K562 (cell line): ENCODE measurements around the gene RELA. TPM values are rescaled to one million over a fixed set of nuclear protein-coding genes. Genes with fewer than 3 reads are reported as not detected.

ENCODE experiments used
- ATAC-seq: fragments of 200-7000 bp; cut with Tn5 transposase; 3 replicates; pipeline ENCODE4 v1.9.1; 2020; ENCODE audit warnings: moderate library complexity
- BruUV-seq: library from RNA; stranded (reverse); fragments of 400-500 nt; replicated peaks from 2 replicates; lab custom pipeline; 2021; lab: Mats Ljungman, UMichigan
- CTCF ChIA-PET: fragments of 300-600 bp; formaldehyde crosslinking; extraction: SDS; loops from one replicate; lab custom pipeline; 2021; ENCODE audit warnings: low intra/inter-chr PET ratio; lab: Yijun Ruan, JAX
- POLR2A ChIA-PET: fragments of 300-600, 350-650 bp; sonication (Branson Sonifier 250); formaldehyde crosslinking; extraction: SDS; loops from one replicate; lab custom pipeline; 2021; ENCODE audit warnings: antibody characterized with exemption, inconsistent platforms; lab: Yijun Ruan, JAX
- DNase-seq, 4 experiments: peaks; one replicate each; pipeline versions ENCODE4 v3.0.0 to v3.0.0-alpha.2; 2011 to 2018; ENCODE audit warnings: low spot score in 3 of 4, mixed read lengths in 3 of 4; ENCODE audit errors: extremely low read depth in 1 of 4
- FAIRE-seq: peaks from 2 replicates; lab custom pipeline; 2011; peaks lifted over from hg19 to GRCh38; lab: Jason Lieb, UNC
- H2AFZ ChIP-seq: 2 replicates; pipeline ENCODE4 v1.6.0; 2011; ENCODE audit warnings: low read depth, low read length, control low read depth, inconsistent platforms
- H3K27ac ChIP-seq: fragments of 200-600 bp; 3 replicates; pipeline ENCODE4 v1.8.0; 2011; ENCODE audit warnings: low read depth, mild to moderate bottlenecking, control low read depth, inconsistent platforms, low read length, moderate library complexity, mixed read lengths; ENCODE audit errors: extremely low read depth
- H3K27me3 ChIP-seq, 2 experiments: fragments of 300-600 bp in 1 of 2; 2 replicates in 1 of 2; 3 replicates in 1 of 2; pipeline versions ENCODE4 v1.6.0 to v1.8.0; 2011; ENCODE audit warnings: inconsistent platforms in 2 of 2, low read length in 2 of 2, mild to moderate bottlenecking in 1 of 2, mixed read lengths in 1 of 2, moderate library complexity in 1 of 2; ENCODE audit not compliant: control insufficient read depth in 2 of 2, insufficient read depth in 2 of 2
- H3K36me3 ChIP-seq: fragments of 300-600 bp; 3 replicates; pipeline ENCODE4 v1.8.0; 2011; ENCODE audit warnings: mild to moderate bottlenecking, low read length, inconsistent platforms; ENCODE audit not compliant: control insufficient read depth, insufficient read depth
- H3K4me1 ChIP-seq, 2 experiments: fragments of 200-600 bp in 1 of 2; replicated peaks in 1 of 2; 2 replicates in 1 of 2; 3 replicates in 1 of 2; pipeline versions ENCODE4 v1.5.1 to v1.8.0; 2011; ENCODE audit warnings: inconsistent platforms in 2 of 2, low read length in 2 of 2, mild to moderate bottlenecking in 1 of 2, mixed read lengths in 1 of 2, moderate library complexity in 1 of 2; ENCODE audit not compliant: control insufficient read depth in 2 of 2, insufficient read depth in 2 of 2
- H3K4me2 ChIP-seq: 2 replicates; pipeline ENCODE4 v1.6.1; 2011; ENCODE audit warnings: low read length, control low read depth, inconsistent platforms, mixed read lengths; ENCODE audit not compliant: insufficient read depth
- H3K4me3 ChIP-seq: fragments of 200-600 bp; sonication (generic), shearing (Covaris generic); 2 replicates; pipeline ENCODE4 v1.5.1; 2016; ENCODE audit warnings: control low read depth, inconsistent platforms
- H3K79me2 ChIP-seq: fragments of 200-600 bp; 3 replicates; pipeline ENCODE4 v1.8.0; 2011; ENCODE audit warnings: low read length, inconsistent platforms; ENCODE audit not compliant: control insufficient read depth, insufficient read depth
- H3K9ac ChIP-seq, 2 experiments: 2 replicates each; pipeline versions ENCODE4 v1.6.0 to v1.6.1; 2011; ENCODE audit warnings: low read depth in 2 of 2, low read length in 2 of 2, control low read depth in 1 of 2, inconsistent platforms in 1 of 2, mild to moderate bottlenecking in 1 of 2, mixed read lengths in 1 of 2; ENCODE audit not compliant: insufficient read depth in 1 of 2
- H3K9me1 ChIP-seq: one replicate; pipeline ENCODE4 v1.6.0; 2011; ENCODE audit warnings: inconsistent platforms, mild to moderate bottlenecking, low read length, moderate library complexity; ENCODE audit not compliant: control insufficient read depth, insufficient read depth
- H3K9me3 ChIP-seq: replicated peaks from 2 replicates; pipeline ENCODE4 v1.5.1; 2011; ENCODE audit warnings: low read depth, low read length, inconsistent platforms; ENCODE audit not compliant: control insufficient read depth, insufficient read depth
- H4K20me1 ChIP-seq: replicated peaks from 2 replicates; pipeline ENCODE4 v1.6.1; 2011; ENCODE audit warnings: low read length, inconsistent platforms, mixed read lengths; ENCODE audit not compliant: control insufficient read depth, insufficient read depth
- E2F5 ChIP-seq: sonication (generic); formaldehyde crosslinking; IDR thresholded peaks from 2 replicates; pipeline ENCODE4 v1.8.0; 2022; ENCODE audit warnings: mild to moderate bottlenecking, missing genetic modification reagents
- HOMEZ ChIP-seq: fragments of 250-450 bp; sonication (Bioruptor Pico); IDR thresholded peaks from 2 replicates; pipeline ENCODE4 v1.4.0; 2020; ENCODE audit warnings: mild to moderate bottlenecking, moderate library complexity
- KAT7 ChIP-seq: sonication (generic); formaldehyde crosslinking; IDR thresholded peaks from 2 replicates; pipeline ENCODE4 v1.8.0; 2022; ENCODE audit warnings: missing genetic modification reagents, mild to moderate bottlenecking, borderline replicate concordance
- SAFB ChIP-seq: fragments of 200-400 bp; formaldehyde crosslinking; IDR thresholded peaks from 2 replicates; pipeline ENCODE4 v1.6.1; 2017; ENCODE audit warnings: low read depth, low read length, borderline replicate concordance
- WGBS: fragments of 100-300 bp; shearing (Covaris generic); methylation state at CpG from one replicate; pipeline ENCODE4 v1.1.6; 2016; ENCODE audit warnings: low coverage, mixed read lengths; ENCODE audit not compliant: insufficient coverage; ENCODE audit errors: missing lambda C conversion rate; 5-methylcytosine and 5-hydroxymethylcytosine counted together
- in situ Hi-C: fragments of 300-500 bp; cut with MboI; formaldehyde crosslinking; loops from 4 replicates; pipeline ENCODE4 v1.15.0; 2018; ENCODE audit warnings: inconsistent platforms, mixed read lengths
- intact Hi-C: fragments of 100-400 bp; cut with micrococcal nuclease; formaldehyde crosslinking; loops from 2 replicates; pipeline ENCODE4 v1.14.2; 2022
- polyA plus RNA-seq, 8 experiments: library from polyadenylated mRNA; depleted of rRNA in 4 of 8; stranded (reverse) in 5 of 8; unstranded in 3 of 8; fragments of >200 nt; fragmentation: Nextera tagmentation in 2 of 8; fragmentation: Illumina TruSeq in 1 of 8; extraction: Ambion mirVana in 2 of 8; extraction: Trizol in 1 of 8; gene quantifications; 2 replicates each; pipeline versions ENCODE4 v1.2.1 to v1.2.3, GENCODE V29; 2011 to 2014; ENCODE audit warnings: inconsistent platforms in 1 of 8, missing spikeins in 1 of 8
- total RNA-seq, 7 experiments: library from RNA; depleted of rRNA in 6 of 7; stranded (reverse); fragments of >200 nt in 6 of 7; fragmentation: Illumina TruSeq in 2 of 7; extraction: Trizol in 2 of 7; gene quantifications; 2 replicates each; pipeline versions ENCODE4 v1.2.1 to v1.2.3, GENCODE V29; 2011 to 2021; ENCODE audit warnings: low replicate concordance in 1 of 7
- TF ChIP-seq, protein P1 (sequence below): fragments of 250-450 bp; sonication (Bioruptor Pico); IDR thresholded peaks from 2 replicates; pipeline ENCODE4 v1.4.0; 2020; ENCODE audit warnings: mild to moderate bottlenecking, moderate library complexity, borderline replicate concordance

Gene RELA
- total and polyA plus RNA-seq, 9 of the 15 experiments (the other 6 are each of a cell fraction or from before 2014, with no cell fraction given), result 6.0 to 67.4 (median 20.6) TPM

- TF ChIP-seq, protein P1, sequence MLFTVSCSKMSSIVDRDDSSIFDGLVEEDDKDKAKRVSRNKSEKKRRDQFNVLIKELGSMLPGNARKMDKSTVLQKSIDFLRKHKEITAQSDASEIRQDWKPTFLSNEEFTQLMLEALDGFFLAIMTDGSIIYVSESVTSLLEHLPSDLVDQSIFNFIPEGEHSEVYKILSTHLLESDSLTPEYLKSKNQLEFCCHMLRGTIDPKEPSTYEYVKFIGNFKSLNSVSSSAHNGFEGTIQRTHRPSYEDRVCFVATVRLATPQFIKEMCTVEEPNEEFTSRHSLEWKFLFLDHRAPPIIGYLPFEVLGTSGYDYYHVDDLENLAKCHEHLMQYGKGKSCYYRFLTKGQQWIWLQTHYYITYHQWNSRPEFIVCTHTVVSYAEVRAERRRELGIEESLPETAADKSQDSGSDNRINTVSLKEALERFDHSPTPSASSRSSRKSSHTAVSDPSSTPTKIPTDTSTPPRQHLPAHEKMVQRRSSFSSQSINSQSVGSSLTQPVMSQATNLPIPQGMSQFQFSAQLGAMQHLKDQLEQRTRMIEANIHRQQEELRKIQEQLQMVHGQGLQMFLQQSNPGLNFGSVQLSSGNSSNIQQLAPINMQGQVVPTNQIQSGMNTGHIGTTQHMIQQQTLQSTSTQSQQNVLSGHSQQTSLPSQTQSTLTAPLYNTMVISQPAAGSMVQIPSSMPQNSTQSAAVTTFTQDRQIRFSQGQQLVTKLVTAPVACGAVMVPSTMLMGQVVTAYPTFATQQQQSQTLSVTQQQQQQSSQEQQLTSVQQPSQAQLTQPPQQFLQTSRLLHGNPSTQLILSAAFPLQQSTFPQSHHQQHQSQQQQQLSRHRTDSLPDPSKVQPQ (CRISPR knock-in tag), result no peak
- TF ChIP-seq SAFB, result no peak
These were observed 10.9 kb downstream of the RELA start (continued) for GRCh38 chr11:65651589-65652510.

- BruUV-seq, result no TSS peak
- Histone ChIP-seq H3K27me3 (no peaks in the 10 kb centered on the region), H3K4me1 (peaks cover 29 to 65% of the 10 kb centered on the region in 2 experiments), H3K79me2 (no peaks in the 10 kb centered on the region), H3K4me2 (peak overlapping the region; percentile 84; the same call in 1 of the 2 replicates), H3K4me3 (no peak overlapping the region), H3K36me3 (peaks cover 74% of the 10 kb centered on the region; the same call in 2 of the 3 replicates), H2AFZ (no peak overlapping the region), H4K20me1 (0 out of 2 replicates have a peak, but pooled peaks cover 8% of the 10 kb centered on the region), H3K9ac (peak overlapping the region in 1 of 2 experiments; percentile 59; a peak in 2 of 4 replicates), H3K9me3 (no peaks in the 10 kb centered on the region), H3K27ac (peak overlapping the region; percentile 92; the same call in 1 of the 3 replicates), H3K9me1 (no peaks in the 10 kb centered on the region)
- ChIA-PET CTCF (no interaction called here), POLR2A (interaction anchor here (0.7 to 5.0 kb wide), 8 partner anchors 11 to 372 kb away, joined by 3 to 56 read pairs (median 7); partner anchors contain the start of genes NEAT1, PCNX3, RELA and SIPA1)
- FAIRE-seq (no peak), DNase-seq (no peak), ATAC-seq (no peak)
- 83% methylated on average over 3 of the region's 3 CpGs for WGBS
- TF ChIP-seq KAT7 (CRISPR knock-in tag), result 0 out of 2 replicates have a peak, but pooled peaks have one; percentile 17
- TF ChIP-seq E2F5, result 0 out of 2 replicates have a peak, but pooled peaks have one; percentile 28
- TF ChIP-seq HOMEZ (CRISPR knock-in tag), result no peak
- intact Hi-C loops, result no loop called here
- in situ Hi-C loops, result no loop called here
These were observed 11.5 kb downstream of the RELA start for GRCh38 chr11:65651339-65651588.
